Mesenchymal stem cell (in vitro differentiated cells and primary cell): ENCODE data around the gene TCP11.

Source experiments
- DNase-seq: peaks from one replicate; pipeline ENCODE4 v3.0.0-alpha.2; 2013
- H2AFZ ChIP-seq: one replicate; pipeline ENCODE4 v1.6.1; 2013; ENCODE audit warnings: low read depth, mild to moderate bottlenecking, control low read depth, inconsistent platforms, low read length, moderate library complexity
- H2AK5ac ChIP-seq: 2 replicates; pipeline ENCODE4 v1.6.1; 2013; ENCODE audit warnings: low read length, moderate library complexity, mild to moderate bottlenecking, inconsistent platforms; ENCODE audit not compliant: severe bottlenecking
- H2BK120ac ChIP-seq: one replicate; pipeline ENCODE4 v1.6.1; 2013; ENCODE audit warnings: low read depth, mild to moderate bottlenecking, inconsistent platforms, low read length, moderate library complexity
- H2BK12ac ChIP-seq, 2 experiments: one replicate each; pipeline ENCODE4 v1.6.1; 2013; ENCODE audit warnings: inconsistent platforms in 2 of 2, low read length in 2 of 2, mild to moderate bottlenecking in 2 of 2, moderate library complexity in 2 of 2, control low read depth in 1 of 2
- H2BK15ac ChIP-seq: one replicate; pipeline ENCODE4 v1.6.1; 2013; ENCODE audit warnings: mild to moderate bottlenecking, low read depth, inconsistent platforms; ENCODE audit not compliant: poor library complexity, severe bottlenecking
- H2BK5ac ChIP-seq: 2 replicates; pipeline ENCODE4 v1.6.1; 2013; ENCODE audit warnings: low read depth, mild to moderate bottlenecking, low read length, control low read depth, inconsistent platforms; ENCODE audit not compliant: poor library complexity, severe bottlenecking
- H3K14ac ChIP-seq, 2 experiments: one replicate each; pipeline ENCODE4 v1.6.1; 2013; ENCODE audit warnings: inconsistent platforms in 2 of 2, low read length in 2 of 2, control low read depth in 1 of 2, mild to moderate bottlenecking in 1 of 2, moderate library complexity in 1 of 2
- H3K18ac ChIP-seq, 2 experiments: one replicate each; pipeline ENCODE4 v1.6.1; 2013; ENCODE audit warnings: inconsistent platforms in 2 of 2, low read length in 2 of 2, control low read depth in 1 of 2, low read depth in 1 of 2, mild to moderate bottlenecking in 1 of 2
- H3K23ac ChIP-seq, 2 experiments: one replicate each; pipeline ENCODE4 v1.6.1; 2013; ENCODE audit warnings: inconsistent platforms in 2 of 2, low read length in 2 of 2, mild to moderate bottlenecking in 2 of 2, moderate library complexity in 2 of 2, control low read depth in 1 of 2
- H3K27ac ChIP-seq: 2 replicates; pipeline ENCODE4 v1.5.1; 2013; ENCODE audit warnings: mild to moderate bottlenecking, moderate library complexity, low read length, control low read depth, inconsistent platforms; ENCODE audit not compliant: poor library complexity, severe bottlenecking
- H3K27me3 ChIP-seq, 2 experiments: 2 replicates each; pipeline versions ENCODE4 v1.6.1 to v1.7.0; 2013; ENCODE audit warnings: low read length in 2 of 2, mild to moderate bottlenecking in 2 of 2, moderate library complexity in 2 of 2, control low read depth in 1 of 2, inconsistent platforms in 1 of 2; ENCODE audit not compliant: control insufficient read depth in 1 of 2, insufficient read depth in 1 of 2
- H3K36me3 ChIP-seq, 2 experiments: 2 replicates each; pipeline versions ENCODE4 v1.6.1 to v1.7.0; 2013; ENCODE audit warnings: low read length in 2 of 2, control low read depth in 1 of 2, inconsistent platforms in 1 of 2, low read depth in 1 of 2, mild to moderate bottlenecking in 1 of 2; ENCODE audit not compliant: insufficient read depth in 2 of 2, control insufficient read depth in 1 of 2
- H3K4ac ChIP-seq, 2 experiments: one replicate each; pipeline ENCODE4 v1.6.1; 2013; ENCODE audit warnings: inconsistent platforms in 2 of 2, low read length in 2 of 2, mild to moderate bottlenecking in 2 of 2, moderate library complexity in 2 of 2, control low read depth in 1 of 2, low read depth in 1 of 2
- H3K4me1 ChIP-seq: 2 replicates; pipeline ENCODE4 v1.6.1; 2013; ENCODE audit warnings: low read depth, low read length, control low read depth; ENCODE audit not compliant: control insufficient read depth, insufficient read depth
- H3K4me2 ChIP-seq: 2 replicates; pipeline ENCODE4 v1.6.1; 2013; ENCODE audit warnings: low read length, mild to moderate bottlenecking, inconsistent platforms; ENCODE audit not compliant: poor library complexity, severe bottlenecking
- H3K4me3 ChIP-seq, 2 experiments: 2 replicates each; pipeline versions ENCODE4 v1.5.1 to v1.7.0; 2013; ENCODE audit warnings: low read length in 2 of 2, mild to moderate bottlenecking in 2 of 2, control low read depth in 1 of 2, low read depth in 1 of 2; ENCODE audit not compliant: insufficient read depth in 1 of 2
- H3K79me1 ChIP-seq: replicated peaks from 2 replicates; pipeline ENCODE4 v1.6.1; 2013; ENCODE audit warnings: mild to moderate bottlenecking, control low read depth, low read length, inconsistent platforms; ENCODE audit not compliant: poor library complexity, severe bottlenecking
- H3K9ac ChIP-seq: 2 replicates; pipeline ENCODE4 v1.7.0; 2013; ENCODE audit warnings: mild to moderate bottlenecking, low read length, moderate library complexity
- H3K9me3 ChIP-seq: 2 replicates; pipeline ENCODE4 v1.7.0; 2013; ENCODE audit warnings: mild to moderate bottlenecking, low read length; ENCODE audit not compliant: control insufficient read depth
- H4K8ac ChIP-seq: one replicate; pipeline ENCODE4 v1.6.1; 2013; ENCODE audit warnings: inconsistent platforms, mild to moderate bottlenecking, low read length, moderate library complexity
- H4K91ac ChIP-seq: one replicate; pipeline ENCODE4 v1.6.1; 2013; ENCODE audit warnings: mild to moderate bottlenecking, low read length, inconsistent platforms
- WGBS: methylation state at CpG from one replicate; pipeline ENCODE4 v1.1.7; 2013; ENCODE audit warnings: mixed read lengths; 5-methylcytosine and 5-hydroxymethylcytosine counted together

Gene TCP11

GRCh38 chr6:35080016-35080680 is 61.0 kb downstream of the TCP11 start:
- WGBS: 93% methylated on average over 13 of the region's 13 CpGs
- H3K14ac ChIP-seq: no peak overlapping the region
- no peak overlapping the region for H3K4me3 ChIP-seq
- H3K4me2 ChIP-seq: no peak overlapping the region
- no peaks in the 10 kb centered on the region for H3K27me3 ChIP-seq
- H2BK5ac ChIP-seq: no peak overlapping the region
- H3K23ac ChIP-seq: no peak overlapping the region
- H2BK120ac ChIP-seq: no peak overlapping the region
- H3K27ac ChIP-seq: no peak overlapping the region
- H2BK12ac ChIP-seq: no peak overlapping the region
- no peak overlapping the region for H2AFZ ChIP-seq
- no peak overlapping the region for H3K9ac ChIP-seq
- H3K4me1 ChIP-seq: peaks cover 26% of the 10 kb centered on the region
- H3K4ac ChIP-seq: no peak overlapping the region
- H4K91ac ChIP-seq: no peak overlapping the region
- H2AK5ac ChIP-seq: no peak overlapping the region
- H3K9me3 ChIP-seq: no peaks in the 10 kb centered on the region
- H3K18ac ChIP-seq: no peak overlapping the region
- peaks cover 50 to 69% of the 10 kb centered on the region in 2 experiments for H3K36me3 ChIP-seq
- no peak overlapping the region for H2BK15ac ChIP-seq
- H3K79me1 ChIP-seq: no peaks in the 10 kb centered on the region
- no peak for DNase-seq
- H4K8ac ChIP-seq: no peak overlapping the region

- no peak overlapping the region for H2BK5ac ChIP-seq
- H3K9me3 ChIP-seq: no peaks in the 10 kb centered on the region
- no peak overlapping the region for H4K8ac ChIP-seq
- H3K18ac ChIP-seq: no peak overlapping the region
- H2AFZ ChIP-seq: no peak overlapping the region
- H3K27me3 ChIP-seq: no peaks in the 10 kb centered on the region
- H2BK120ac ChIP-seq: no peak overlapping the region
- H3K14ac ChIP-seq: no peak overlapping the region
- 97% methylated on average over 22 of the region's 23 CpGs for whole genome bisulfite sequencing
- DNase-seq: no peak
- H4K91ac ChIP-seq: no peak overlapping the region
- no peak overlapping the region for H3K27ac ChIP-seq
- peaks cover 45 to 65% of the 10 kb centered on the region in 2 experiments for H3K36me3 ChIP-seq
- no peak overlapping the region for H3K4ac ChIP-seq
- H3K23ac ChIP-seq: no peak overlapping the region
- no peak overlapping the region for H3K4me3 ChIP-seq
- H2BK15ac ChIP-seq: no peak overlapping the region
- peaks cover 2% of the 10 kb centered on the region for H3K79me1 ChIP-seq
- H3K9ac ChIP-seq: no peak overlapping the region
- no peak overlapping the region for H2BK12ac ChIP-seq
- H2AK5ac ChIP-seq: no peak overlapping the region
- peaks cover 26% of the 10 kb centered on the region for H3K4me1 ChIP-seq
- H3K4me2 ChIP-seq: no peak overlapping the region
These were observed 61.7 kb downstream of the TCP11 start for GRCh38 chr6:35079311-35080000.

GRCh38 chr6:35078896-35079295 is 62.2 kb downstream of the TCP11 start:
- no peak overlapping the region for H3K14ac ChIP-seq
- H4K91ac ChIP-seq: peak overlapping the region; percentile 35
- H3K23ac ChIP-seq: no peak overlapping the region
- H3K4me3 ChIP-seq: no peak overlapping the region
- H3K4me2 ChIP-seq: no peak overlapping the region
- no peak overlapping the region for H2BK12ac ChIP-seq
- no peak overlapping the region for H3K18ac ChIP-seq
- no peak overlapping the region for H4K8ac ChIP-seq
- H2AK5ac ChIP-seq: no peak overlapping the region
- no peak overlapping the region for H2BK120ac ChIP-seq
- H2BK15ac ChIP-seq: no peak overlapping the region
- no peak for DNase-seq
- no peak overlapping the region for H3K4ac ChIP-seq
- no peak overlapping the region for H3K9ac ChIP-seq
- no peak overlapping the region for H2AFZ ChIP-seq
- H3K27me3 ChIP-seq: no peaks in the 10 kb centered on the region
- no peaks in the 10 kb centered on the region for H3K9me3 ChIP-seq
- over 99% methylated on average over 7 of the region's 11 CpGs for WGBS
- H3K36me3 ChIP-seq: peaks cover 44 to 65% of the 10 kb centered on the region in 2 experiments
- peaks cover 26% of the 10 kb centered on the region for H3K4me1 ChIP-seq
- H2BK5ac ChIP-seq: no peak overlapping the region
- H3K27ac ChIP-seq: no peak overlapping the region
- peaks cover 2% of the 10 kb centered on the region for H3K79me1 ChIP-seq

- Histone ChIP-seq H3K18ac (no peak overlapping the region), H3K14ac (no peak overlapping the region), H3K4me3 (no peak overlapping the region), H2AFZ (no peak overlapping the region), H3K4me2 (no peak overlapping the region), H3K23ac (no peak overlapping the region), H3K27me3 (no peaks in the 10 kb centered on the region), H3K9me3 (no peaks in the 10 kb centered on the region), H2AK5ac (no peak overlapping the region), H3K9ac (no peak overlapping the region), H3K4ac (no peak overlapping the region), H3K4me1 (peaks cover 26% of the 10 kb centered on the region), H2BK120ac (no peak overlapping the region), H2BK12ac (no peak overlapping the region), H2BK15ac (no peak overlapping the region), H4K8ac (no peak overlapping the region), H3K79me1 (peaks cover 2% of the 10 kb centered on the region), H4K91ac (no peak overlapping the region), H3K27ac (no peak overlapping the region), H3K36me3 (peaks cover 41 to 62% of the 10 kb centered on the region in 2 experiments), H2BK5ac (no peak overlapping the region)
- no peak for DNase-seq
- WGBS: 98% methylated on average over 20 of the region's 20 CpGs
These were observed 62.8 kb downstream of the TCP11 start for GRCh38 chr6:35078226-35078850.
